IPS-18a (cell line): ENCODE data around the gene NEDD8.
A peak's percentile ranks its signal among the peaks of the same experiment; 100 is the strongest.

Experiments
- H3K27ac ChIP-seq: one replicate; pipeline ENCODE4 v1.5.1; 2013; ENCODE audit warnings: low read length
- H3K27me3 ChIP-seq: one replicate; pipeline ENCODE4 v1.6.1; 2013; ENCODE audit warnings: mild to moderate bottlenecking, low read length; ENCODE audit not compliant: control insufficient read depth, insufficient read depth
- H3K36me3 ChIP-seq: one replicate; pipeline ENCODE4 v1.6.1; 2013; ENCODE audit warnings: low read depth, low read length; ENCODE audit not compliant: control insufficient read depth
- H3K4me1 ChIP-seq: one replicate; pipeline ENCODE4 v1.6.1; 2013; ENCODE audit warnings: low read depth, low read length; ENCODE audit not compliant: control insufficient read depth
- H3K4me3 ChIP-seq: one replicate; pipeline ENCODE4 v1.5.1; 2013; ENCODE audit warnings: low read length
- H3K9ac ChIP-seq: one replicate; pipeline ENCODE4 v1.6.1; 2013; ENCODE audit warnings: mild to moderate bottlenecking, low read length, moderate library complexity
- H3K9me3 ChIP-seq: one replicate; pipeline ENCODE4 v1.6.1; 2013; ENCODE audit warnings: low read depth, low read length; ENCODE audit not compliant: control insufficient read depth

Gene NEDD8

GRCh38 chr14:24240110-24240918 is 8.1 kb upstream of the NEDD8 start:
- peaks cover 51% of the 10 kb centered on the region for H3K36me3 ChIP-seq
- H3K4me3 ChIP-seq = no peak overlapping the region
- H3K27ac ChIP-seq = no peak overlapping the region
- H3K9ac ChIP-seq = no peak overlapping the region
- no peaks in the 10 kb centered on the region for H3K27me3 ChIP-seq
- no peaks in the 10 kb centered on the region for H3K9me3 ChIP-seq
- H3K4me1 ChIP-seq = peaks cover 6% of the 10 kb centered on the region

DNA sequence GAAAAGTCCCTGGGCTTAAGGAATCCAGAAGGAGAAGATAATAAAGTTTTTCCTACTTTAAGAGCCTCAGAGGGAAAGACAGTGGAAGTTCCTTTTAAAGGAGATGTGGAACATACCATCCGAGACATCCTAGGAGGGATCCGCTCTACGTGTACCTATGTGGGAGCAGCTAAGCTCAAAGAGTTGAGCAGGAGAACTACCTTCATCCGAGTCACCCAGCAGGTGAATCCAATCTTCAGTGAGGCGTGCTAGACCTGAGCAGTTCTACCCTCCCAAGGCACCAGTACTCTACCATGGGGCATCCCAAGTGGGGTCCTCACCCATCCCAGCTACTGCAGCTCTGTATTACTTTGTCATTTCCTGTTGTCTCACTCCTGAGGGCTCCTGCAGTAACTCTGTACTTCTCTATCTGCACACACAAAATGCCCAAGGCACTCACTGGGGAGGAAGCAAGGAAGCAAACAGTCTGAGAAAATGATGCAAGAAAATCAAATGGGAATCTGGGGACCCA is 6.4 kb upstream of the NEDD8 start:
- H3K4me1 ChIP-seq = peaks cover 6% of the 10 kb centered on the region
- H3K27ac ChIP-seq = no peak overlapping the region
- H3K27me3 ChIP-seq = no peaks in the 10 kb centered on the region
- H3K36me3 ChIP-seq = peaks cover 51% of the 10 kb centered on the region
- H3K9me3 ChIP-seq = no peaks in the 10 kb centered on the region
- H3K9ac ChIP-seq = no peak overlapping the region
- H3K4me3 ChIP-seq = no peak overlapping the region

DNA sequence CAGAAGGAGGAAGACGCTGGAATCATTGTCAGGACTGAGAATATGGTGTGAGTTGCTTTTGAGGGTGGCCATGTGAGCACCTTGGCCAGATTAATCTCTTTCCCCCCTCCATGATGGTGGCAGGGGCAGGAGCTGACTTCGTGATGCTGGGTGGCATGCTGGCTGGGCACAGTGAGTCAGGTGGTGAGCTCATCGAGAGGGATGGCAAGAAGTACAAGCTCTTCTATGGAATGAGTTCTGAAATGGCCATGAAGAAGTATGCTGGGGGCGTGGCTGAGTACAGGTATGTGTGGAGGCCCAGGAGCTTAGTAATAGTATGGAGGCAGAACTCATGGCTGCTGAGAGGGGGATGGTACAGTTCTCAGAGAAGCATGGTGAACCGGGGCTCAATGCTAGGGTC is 6.0 kb upstream of the NEDD8 start:
- Histone ChIP-seq H3K36me3 (peaks cover 51% of the 10 kb centered on the region), H3K9ac (no peak overlapping the region), H3K27ac (no peak overlapping the region), H3K9me3 (no peaks in the 10 kb centered on the region), H3K27me3 (no peaks in the 10 kb centered on the region), H3K4me1 (peaks cover 7% of the 10 kb centered on the region), H3K4me3 (no peak overlapping the region)

- Histone ChIP-seq H3K4me3 (no peak overlapping the region), H3K4me1 (peaks cover 7% of the 10 kb centered on the region), H3K27me3 (no peaks in the 10 kb centered on the region), H3K9me3 (no peaks in the 10 kb centered on the region), H3K36me3 (peaks cover 51% of the 10 kb centered on the region), H3K9ac (no peak overlapping the region), H3K27ac (no peak overlapping the region)
Observed at GRCh38 chr14:24237463-24237955, 5.3 kb upstream of the NEDD8 start.

GRCh38 chr14:24236689-24237462 is 4.7 kb upstream of the NEDD8 start:
- Histone ChIP-seq H3K27ac (no peak overlapping the region), H3K4me1 (peaks cover 7% of the 10 kb centered on the region), H3K27me3 (no peaks in the 10 kb centered on the region), H3K9ac (no peak overlapping the region), H3K36me3 (peaks cover 51% of the 10 kb centered on the region), H3K4me3 (no peak overlapping the region), H3K9me3 (no peaks in the 10 kb centered on the region)

DNA sequence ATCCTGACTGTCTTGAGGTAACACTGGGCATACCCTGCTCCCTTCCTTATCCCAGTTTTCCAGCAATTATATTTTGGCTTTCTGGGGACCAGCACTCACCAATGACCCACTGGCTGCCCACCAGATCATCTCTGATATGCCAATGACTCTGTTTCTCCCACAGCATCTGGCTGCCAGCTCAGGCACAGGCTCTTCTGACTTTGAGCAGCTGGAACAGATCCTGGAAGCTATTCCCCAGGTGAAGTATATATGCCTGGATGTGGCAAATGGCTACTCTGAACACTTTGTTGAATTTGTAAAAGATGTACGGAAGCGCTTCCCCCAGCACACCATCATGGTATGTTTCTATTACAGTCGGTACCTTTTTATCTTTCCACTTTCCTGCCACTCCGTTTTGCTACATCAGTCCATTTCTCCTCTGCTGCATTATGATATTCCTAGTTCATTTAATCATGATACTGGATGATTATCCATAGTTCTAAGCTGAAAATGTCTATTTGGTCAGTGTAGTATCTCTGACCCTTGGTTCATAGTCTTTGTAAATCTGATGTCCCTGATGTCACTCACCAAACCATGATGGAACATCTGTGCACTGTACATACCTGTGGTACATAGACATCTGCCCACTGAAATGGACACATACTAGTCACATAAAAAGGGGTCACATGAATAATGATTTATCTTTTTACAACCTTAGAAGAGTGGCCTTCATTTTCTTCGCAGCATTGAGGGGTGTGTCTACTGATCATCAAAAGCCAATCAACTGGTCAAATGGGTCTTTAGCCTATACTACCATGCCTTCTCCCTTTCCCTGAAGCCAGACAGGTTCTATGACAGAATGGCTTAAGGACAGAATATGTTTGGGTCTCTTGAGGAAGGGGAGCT is 3.9 kb upstream of the NEDD8 start:
- Histone ChIP-seq H3K27ac (no peak overlapping the region), H3K9me3 (no peaks in the 10 kb centered on the region), H3K36me3 (peaks cover 51% of the 10 kb centered on the region), H3K4me1 (peaks cover 7% of the 10 kb centered on the region), H3K27me3 (no peaks in the 10 kb centered on the region), H3K4me3 (no peak overlapping the region), H3K9ac (no peak overlapping the region)

- Histone ChIP-seq H3K27ac (no peak overlapping the region), H3K9me3 (no peaks in the 10 kb centered on the region), H3K4me1 (peaks cover 7% of the 10 kb centered on the region), H3K4me3 (no peak overlapping the region), H3K27me3 (no peaks in the 10 kb centered on the region), H3K36me3 (peaks cover 35% of the 10 kb centered on the region), H3K9ac (no peak overlapping the region)
Observed at GRCh38 chr14:24234095-24235005, 2.2 kb upstream of the NEDD8 start.

GRCh38 chr14:24233538-24233866 is 1.3 kb upstream of the NEDD8 start:
- peaks cover 7% of the 10 kb centered on the region for H3K4me1 ChIP-seq
- peak overlapping the region; percentile 93 for H3K4me3 ChIP-seq
- H3K27me3 ChIP-seq = no peaks in the 10 kb centered on the region
- H3K36me3 ChIP-seq = peaks cover 27% of the 10 kb centered on the region
- peak overlapping the region; percentile 79 for H3K9ac ChIP-seq
- H3K27ac ChIP-seq = peak overlapping the region; percentile 66
- no peaks in the 10 kb centered on the region for H3K9me3 ChIP-seq

DNA sequence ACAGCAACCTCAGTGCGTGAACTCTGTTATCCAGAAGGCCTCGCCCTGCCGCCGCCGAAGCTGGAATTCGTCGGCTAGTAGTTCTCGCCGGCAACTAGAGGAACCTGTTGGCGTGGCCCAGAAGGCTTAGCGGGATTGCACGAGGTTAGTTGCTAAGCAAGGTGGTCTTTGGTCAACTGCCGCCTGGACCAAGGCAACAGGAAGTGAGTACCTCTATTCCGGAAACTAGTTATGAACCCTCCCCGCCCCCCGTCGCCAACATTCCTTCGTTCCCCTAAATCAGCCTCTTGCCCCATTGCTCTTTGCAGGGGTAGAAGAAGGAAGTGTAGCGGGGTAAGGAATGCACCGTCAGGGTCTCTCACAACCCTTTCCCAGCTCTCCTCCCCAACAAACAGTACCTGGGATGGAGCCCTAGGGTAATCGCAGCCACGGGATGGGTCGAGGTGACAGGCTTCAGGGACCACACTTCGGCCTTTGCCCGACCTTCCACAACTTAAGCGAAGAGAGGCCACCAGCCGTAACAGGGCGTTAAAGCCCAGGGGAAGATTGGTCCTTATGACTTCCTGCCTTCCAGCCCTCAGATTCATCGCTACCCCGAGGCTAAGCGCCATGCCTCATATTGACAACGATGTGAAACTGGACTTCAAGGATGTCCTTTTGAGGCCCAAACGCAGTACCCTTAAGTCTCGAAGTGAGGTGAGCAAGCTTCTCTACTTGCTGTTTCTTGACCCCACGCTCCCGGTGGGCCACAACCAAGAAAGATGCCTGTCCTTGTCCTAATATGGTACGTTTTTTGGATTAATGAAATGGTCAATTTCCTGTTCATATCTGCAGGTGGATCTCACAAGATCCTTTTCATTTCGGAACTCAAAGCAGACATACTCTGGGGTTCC is 724 bp upstream of the NEDD8 start, which contains the start of gene GMPR2:
Gene GMPR2, plus strand, starts transcription at position 285 of the 893 bp plus-strand sequence. Its CDS starts 325 bp downstream, at position 610.
- Histone ChIP-seq H3K27ac (peak within 1 kb of the TSS; percentile 72), H3K4me1 (peaks cover 7% of the 10 kb centered on the region), H3K4me3 (peak within 1 kb of the TSS; percentile 93), H3K9me3 (no peaks in the 10 kb centered on the region), H3K9ac (peak within 1 kb of the TSS; percentile 79), H3K36me3 (peaks cover 24% of the 10 kb centered on the region), H3K27me3 (no peaks in the 10 kb centered on the region)
